Ishikawa (cell line): ENCODE results near the gene FASTK.

ENCODE experiments used
- CEBPB ChIP-seq: IDR thresholded peaks from 2 replicates; pipeline ENCODE4 v1.6.1; 2012
- CREB1 ChIP-seq: IDR thresholded peaks from 2 replicates; pipeline ENCODE4 v1.6.1; 2012; ENCODE audit warnings: low read depth
- EGR1 ChIP-seq: IDR thresholded peaks from 2 replicates; pipeline ENCODE4 v1.6.1; 2012
- EP300 ChIP-seq: IDR thresholded peaks from 2 replicates; pipeline ENCODE4 v1.6.1; 2012; ENCODE audit warnings: borderline replicate concordance
- FOXM1 ChIP-seq: IDR thresholded peaks from 2 replicates; pipeline ENCODE4 v1.6.1; 2012; ENCODE audit warnings: low read depth, borderline replicate concordance
- MAX ChIP-seq: IDR thresholded peaks from 2 replicates; pipeline ENCODE4 v1.6.1; 2012
- NFIC ChIP-seq: IDR thresholded peaks from 2 replicates; pipeline ENCODE4 v1.6.1; 2012
- RAD21 ChIP-seq: IDR thresholded peaks from 2 replicates; pipeline ENCODE4 v1.6.1; 2012; ENCODE audit warnings: low read depth
- REST ChIP-seq: IDR thresholded peaks from 2 replicates; pipeline ENCODE4 v1.6.1; 2012; ENCODE audit warnings: low read depth, mild to moderate bottlenecking
- TAF1 ChIP-seq: IDR thresholded peaks from 2 replicates; pipeline ENCODE4 v1.6.1; 2012; ENCODE audit warnings: low read depth, mild to moderate bottlenecking
- TCF12 ChIP-seq: IDR thresholded peaks from 2 replicates; pipeline ENCODE4 v1.6.1; 2012; ENCODE audit warnings: low read depth
- TEAD4 ChIP-seq: IDR thresholded peaks from 2 replicates; pipeline ENCODE4 v1.6.1; 2012
- USF1 ChIP-seq: IDR thresholded peaks from 2 replicates; pipeline ENCODE4 v1.6.1; 2012
- YY1 ChIP-seq: IDR thresholded peaks from 2 replicates; pipeline ENCODE4 v1.6.1; 2012; ENCODE audit warnings: low read depth
- ZBTB7A ChIP-seq: IDR thresholded peaks from 2 replicates; pipeline ENCODE4 v1.6.1; 2012; ENCODE audit warnings: low read depth

FASTK gene

DNA sequence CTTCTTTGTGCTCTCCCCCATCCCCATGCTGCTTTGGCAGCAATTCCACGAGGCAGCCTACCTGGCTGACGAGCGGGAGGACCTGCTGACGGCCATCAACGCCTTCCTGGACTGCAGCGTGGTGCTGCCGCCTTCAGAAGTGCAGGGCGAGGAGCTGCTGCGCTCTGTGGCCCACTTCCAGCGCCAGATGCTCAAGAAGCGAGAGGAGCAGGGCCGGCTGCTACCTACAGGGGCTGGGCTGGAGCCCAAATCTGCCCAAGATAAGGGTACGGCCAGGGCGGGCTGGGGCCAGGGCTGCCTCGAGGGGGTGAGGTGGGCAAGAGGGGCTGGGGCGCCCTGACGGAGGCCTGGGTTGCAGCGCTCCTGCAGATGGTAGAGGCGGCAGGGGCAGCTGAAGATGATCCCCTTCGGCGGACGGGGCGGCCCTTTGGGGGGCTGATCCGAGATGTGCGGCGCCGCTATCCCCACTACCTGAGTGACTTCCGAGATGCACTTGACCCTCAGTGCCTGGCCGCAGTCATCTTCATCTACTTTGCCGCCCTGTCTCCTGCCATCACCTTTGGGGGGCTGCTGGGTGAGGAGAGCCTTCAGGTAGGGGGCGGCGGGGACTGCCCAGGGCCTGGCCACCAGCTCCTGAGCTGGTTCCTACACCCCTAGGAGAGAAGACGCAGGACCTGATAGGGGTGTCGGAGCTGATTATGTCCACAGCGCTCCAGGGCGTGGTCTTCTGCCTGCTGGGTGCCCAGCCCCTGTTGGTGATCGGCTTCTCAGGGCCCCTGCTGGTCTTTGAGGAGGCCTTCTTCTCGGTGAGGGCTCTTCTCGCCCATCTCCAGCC is 9.4 kb downstream of the FASTK start:
- TF ChIP-seq TAF1, result no peak
- no peak for TF ChIP-seq CEBPB
- no peak for TF ChIP-seq TCF12
- no peak for TF ChIP-seq EP300
- no peak for TF ChIP-seq YY1
- no peak for TF ChIP-seq EGR1
- TF ChIP-seq RAD21, result no peak
- no peak for TF ChIP-seq MAX
- no peak for TF ChIP-seq USF1
- no peak for TF ChIP-seq REST
- TF ChIP-seq ZBTB7A, result no peak

GRCh38 chr7:151070574-151070960 is 10.0 kb downstream of the FASTK start:
- TF ChIP-seq TAF1 (no peak), TCF12 (no peak), RAD21 (no peak), YY1 (no peak), FOXM1 (no peak), NFIC (no peak), REST (no peak), TEAD4 (no peak), MAX (no peak), ZBTB7A (no peak), CEBPB (no peak), CREB1 (no peak), USF1 (no peak), EP300 (no peak), EGR1 (no peak)

DNA sequence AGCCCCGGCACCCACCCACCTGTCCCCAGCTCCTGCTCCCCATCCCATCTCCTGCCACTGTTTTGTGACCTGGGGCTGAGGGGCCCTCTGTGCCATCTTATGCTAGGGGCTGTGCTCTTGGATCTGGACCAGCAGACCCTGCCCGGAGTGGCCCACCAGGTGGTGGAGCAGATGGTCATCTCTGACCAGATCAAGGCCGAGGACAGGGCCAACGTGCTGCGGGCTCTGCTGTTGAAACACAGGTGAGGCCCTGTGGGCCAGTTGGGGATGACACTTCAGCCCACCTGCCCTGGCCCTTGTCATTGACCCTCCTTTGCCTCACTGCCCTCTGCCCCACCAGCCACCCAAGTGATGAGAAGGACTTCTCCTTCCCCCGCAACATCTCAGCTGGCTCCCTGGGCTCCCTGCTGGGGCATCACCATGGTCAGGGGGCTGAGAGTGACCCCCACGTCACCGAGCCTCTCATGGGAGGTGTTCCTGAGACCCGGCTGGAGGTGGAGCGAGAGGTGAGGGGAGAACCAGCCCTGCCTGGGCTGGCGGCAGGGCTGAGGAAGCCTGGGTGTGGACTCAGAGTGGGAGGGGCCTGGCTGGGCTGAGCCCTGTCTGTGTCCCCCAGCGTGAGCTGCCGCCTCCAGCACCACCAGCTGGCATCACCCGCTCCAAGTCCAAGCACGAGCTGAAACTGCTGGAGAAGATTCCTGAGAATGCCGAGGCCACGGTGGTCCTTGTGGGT is 10.6 kb downstream of the FASTK start:
- TF ChIP-seq RAD21 (no peak), USF1 (no peak), ZBTB7A (no peak), CEBPB (no peak), EP300 (no peak), TCF12 (no peak), TEAD4 (no peak), CREB1 (no peak), EGR1 (no peak), YY1 (no peak), MAX (no peak)

GRCh38 chr7:151068069-151068773 is 12.4 kb downstream of the FASTK start:
- TF ChIP-seq EGR1 (no peak), NFIC (no peak), EP300 (no peak), ZBTB7A (no peak), YY1 (no peak)
